Neural progenitor cell (in vitro differentiated cells): ENCODE results near the gene WDR27.

Experiments
- EZH2 ChIP-seq: fragments of 200-600 bp; sonication (generic); IDR thresholded peaks from 2 replicates; pipeline ENCODE4 v1.6.1; 2017; ENCODE audit warnings: antibody characterized with exemption, mild to moderate bottlenecking, moderate library complexity
- EZH2phosphoT487 ChIP-seq: fragments of 200-600 bp; sonication (generic); IDR thresholded peaks from 2 replicates; pipeline ENCODE4 v1.6.1; 2017; ENCODE audit warnings: antibody characterized with exemption
- TF ChIP-seq, protein P1 (sequence below): fragments of 200-600 bp; sonication (generic); IDR thresholded peaks from 2 replicates; pipeline ENCODE4 v1.5.1; 2017; ENCODE audit warnings: antibody characterized with exemption, mild to moderate bottlenecking

DNA sequence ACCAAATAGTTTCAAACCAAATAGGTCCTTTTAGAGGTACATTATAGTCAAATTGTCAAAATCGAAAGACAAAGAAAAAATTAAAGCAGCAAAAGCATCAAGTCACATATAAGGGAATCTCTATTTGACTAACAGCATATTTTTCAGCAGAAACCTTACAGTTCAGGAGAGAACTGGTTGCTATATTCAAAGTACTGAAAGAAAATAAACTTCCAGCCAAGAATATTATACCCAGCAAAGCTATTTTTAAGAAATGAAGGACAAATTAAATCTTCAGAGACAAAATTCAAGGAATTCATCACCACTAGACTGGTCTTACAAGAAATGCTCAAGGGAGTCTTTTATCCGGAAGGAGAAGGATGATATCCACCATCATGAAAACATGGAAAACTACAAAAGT lies 16.0 kb downstream of the WDR27 start:
- TF ChIP-seq, protein P1, sequence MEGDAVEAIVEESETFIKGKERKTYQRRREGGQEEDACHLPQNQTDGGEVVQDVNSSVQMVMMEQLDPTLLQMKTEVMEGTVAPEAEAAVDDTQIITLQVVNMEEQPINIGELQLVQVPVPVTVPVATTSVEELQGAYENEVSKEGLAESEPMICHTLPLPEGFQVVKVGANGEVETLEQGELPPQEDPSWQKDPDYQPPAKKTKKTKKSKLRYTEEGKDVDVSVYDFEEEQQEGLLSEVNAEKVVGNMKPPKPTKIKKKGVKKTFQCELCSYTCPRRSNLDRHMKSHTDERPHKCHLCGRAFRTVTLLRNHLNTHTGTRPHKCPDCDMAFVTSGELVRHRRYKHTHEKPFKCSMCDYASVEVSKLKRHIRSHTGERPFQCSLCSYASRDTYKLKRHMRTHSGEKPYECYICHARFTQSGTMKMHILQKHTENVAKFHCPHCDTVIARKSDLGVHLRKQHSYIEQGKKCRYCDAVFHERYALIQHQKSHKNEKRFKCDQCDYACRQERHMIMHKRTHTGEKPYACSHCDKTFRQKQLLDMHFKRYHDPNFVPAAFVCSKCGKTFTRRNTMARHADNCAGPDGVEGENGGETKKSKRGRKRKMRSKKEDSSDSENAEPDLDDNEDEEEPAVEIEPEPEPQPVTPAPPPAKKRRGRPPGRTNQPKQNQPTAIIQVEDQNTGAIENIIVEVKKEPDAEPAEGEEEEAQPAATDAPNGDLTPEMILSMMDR: no peak
- TF ChIP-seq EZH2 (no peak), EZH2phosphoT487 (no peak)
